Anterior cingulate cortex (tissue), 58 donors: Measurements from ENCODE around the gene DYNAP.

ENCODE experiments used
- DNase-seq, 58 donors: peaks; one replicate each; lab custom pipeline; 2025; lab: John Stamatoyannopoulos, UW

The DYNAP gene

DNA sequence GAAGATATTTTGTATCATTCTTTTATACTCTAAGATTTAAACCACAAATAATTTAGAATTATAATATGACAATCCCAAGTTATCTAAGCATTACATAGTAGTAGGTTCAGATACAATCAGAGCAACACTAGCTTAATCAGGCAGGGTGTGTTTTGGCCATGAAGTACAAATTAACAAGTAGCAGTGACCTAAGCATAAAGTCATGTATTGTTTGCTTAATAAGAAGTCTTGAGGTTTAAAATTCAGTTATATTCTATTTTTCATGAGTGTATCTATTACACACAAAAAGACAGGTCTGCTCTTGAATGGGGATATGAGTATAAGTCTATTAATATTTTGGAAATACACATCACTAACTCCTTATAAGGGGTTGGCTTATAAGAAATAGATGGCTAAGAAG is 39.9 kb downstream of the DYNAP start:
- no peak for DNase-seq

DNA sequence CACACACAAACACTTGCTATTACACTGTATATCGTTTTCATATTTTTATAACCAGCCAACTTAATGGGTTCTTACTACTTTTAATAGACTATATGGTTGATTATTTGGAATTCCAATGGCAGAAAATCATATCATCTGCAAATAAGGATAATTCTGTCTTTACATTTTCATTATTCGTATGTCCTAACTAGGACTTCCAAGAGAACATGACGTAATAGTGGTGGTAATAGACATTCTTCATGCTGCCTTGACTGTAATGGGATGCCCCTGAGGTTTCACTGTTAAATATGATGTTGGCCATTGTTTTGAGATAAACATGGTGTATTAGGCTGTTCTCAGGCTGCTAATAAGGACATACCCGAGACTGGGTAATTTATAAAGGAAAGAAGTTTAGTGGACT is 45.2 kb downstream of the DYNAP start:
- no peak for DNase-seq

DNA sequence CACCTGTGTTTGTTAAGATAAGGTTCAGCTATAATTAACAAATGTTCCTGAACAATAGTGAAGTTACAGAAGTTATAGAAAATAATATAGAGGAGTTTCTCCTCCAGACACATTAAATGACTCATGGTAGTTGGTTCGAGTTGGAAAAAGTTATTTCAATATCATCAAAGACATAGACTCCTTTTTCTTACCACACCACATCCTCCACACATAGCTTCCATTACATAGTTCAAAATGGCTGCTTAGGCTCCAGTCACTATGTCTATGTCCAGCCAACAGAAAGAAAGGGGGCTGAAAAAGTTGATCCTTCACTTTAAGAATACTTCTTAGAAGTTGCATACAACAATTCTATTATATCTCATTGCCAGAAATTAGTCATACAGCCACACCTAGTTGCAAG is 50.7 kb downstream of the DYNAP start:
- DNase-seq: no peak

DNA sequence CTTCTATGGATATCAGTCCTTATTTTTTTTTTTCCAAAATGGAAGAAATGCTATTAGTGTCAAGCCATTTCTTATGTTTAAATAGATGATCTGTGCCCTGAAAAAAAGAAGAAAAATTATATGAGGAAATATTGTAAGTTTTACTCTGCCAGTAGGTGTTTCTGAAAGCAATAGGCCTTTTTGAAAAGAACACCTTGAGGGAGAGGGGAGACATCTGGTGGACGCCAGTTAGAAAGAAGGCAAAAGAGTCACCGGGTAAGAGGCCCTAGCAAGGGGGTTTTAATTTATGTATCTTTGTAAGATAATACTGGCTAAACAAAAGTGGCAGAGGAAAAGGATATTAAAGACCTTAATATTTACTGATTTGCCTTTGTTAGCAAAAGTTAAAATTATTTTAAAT is 56.1 kb downstream of the DYNAP start:
- DNase-seq: no peak
